ENCODE results near the gene PURB. TPM values are rescaled to one million over a fixed set of nuclear protein-coding genes. Genes with fewer than 3 reads are reported as not detected.
"Not testable (repeated sequence)": the region's sequence is repeated elsewhere in the genome, so short reads cannot be mapped to it uniquely, and the experiment has no call there.

The PURB gene
- total RNA-seq (10 to 100 TPM; 17.0 to 17.4 TPM), total RNA-seq (68.4 to 176 (median 119) reads per million in 172 experiments)
- 15.9 TPM for polyA plus RNA-seq (2013, experiment 1 of 2)
- 19.1 TPM for polyA plus RNA-seq (2013, experiment 2 of 2)

DNA sequence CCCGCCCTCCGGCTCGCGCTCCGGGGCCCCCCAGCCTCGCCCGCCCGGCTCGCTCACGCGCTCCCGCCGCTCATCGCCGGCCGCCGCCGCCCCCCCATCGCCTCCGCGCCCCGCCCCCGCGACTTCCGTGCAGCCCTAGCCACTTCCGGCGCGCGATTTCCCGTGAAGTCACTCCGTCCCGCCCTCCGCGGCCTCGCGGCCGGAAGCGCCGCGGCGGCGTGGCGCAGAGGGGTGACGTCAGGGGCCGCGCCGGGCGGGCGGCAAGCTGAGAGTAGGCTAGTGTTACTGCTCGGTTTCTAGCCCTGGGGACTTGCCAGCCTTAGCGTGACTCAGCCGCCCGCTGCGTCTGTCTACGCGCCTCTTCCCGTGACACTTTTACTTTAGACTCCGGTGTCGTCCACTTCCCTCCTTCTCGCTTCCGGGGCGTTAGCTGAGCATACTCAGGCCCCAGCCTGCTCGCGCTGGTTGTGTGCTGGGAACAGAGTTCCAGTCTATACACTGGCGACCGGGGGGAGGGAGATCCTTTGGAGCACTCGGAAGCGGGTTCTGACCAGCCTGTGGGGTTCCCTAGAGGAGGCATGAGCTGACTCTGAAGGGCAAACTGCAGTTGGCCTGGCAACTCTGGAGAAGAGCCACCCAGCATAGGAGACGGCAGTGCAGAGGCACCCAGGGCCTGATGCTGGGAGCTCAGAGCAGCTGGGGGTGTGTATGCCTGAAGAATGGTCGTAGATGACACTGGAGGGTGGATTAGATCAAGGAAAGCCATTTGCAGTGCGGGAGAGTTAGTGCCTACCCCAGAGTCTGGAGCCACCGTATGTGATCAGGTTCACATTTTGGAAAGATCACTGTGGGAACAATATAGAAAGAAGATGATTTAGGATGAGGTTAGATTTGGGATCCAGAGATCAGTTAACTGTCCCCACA, at the start of gene PURB:
Gene PURB (minus strand): TSS at position 137 of the 924 bp plus-strand sequence. CDS start 182 bp downstream, outside the sequence.
- Mint-ChIP-seq H3K27me3 (no peaks in the 10 kb centered on the region), H3K36me3 (ENCODE audit: low read depth) (peaks cover 41% of the 10 kb centered on the region), H3K9me3 (peaks cover 3% of the 10 kb centered on the region), H3K4me1 (ENCODE audit: low read depth) (peaks cover 43% of the 10 kb centered on the region), H3K27ac (peak within 1 kb of the TSS; percentile 100), H3K4me3 (peak within 1 kb of the TSS; percentile 87)
- H3K4me1 ChIP-seq (ENCODE audit: insufficient read depth, low read length): peaks cover 32% of the 10 kb centered on the region
- TF ChIP-seq, protein P1, sequence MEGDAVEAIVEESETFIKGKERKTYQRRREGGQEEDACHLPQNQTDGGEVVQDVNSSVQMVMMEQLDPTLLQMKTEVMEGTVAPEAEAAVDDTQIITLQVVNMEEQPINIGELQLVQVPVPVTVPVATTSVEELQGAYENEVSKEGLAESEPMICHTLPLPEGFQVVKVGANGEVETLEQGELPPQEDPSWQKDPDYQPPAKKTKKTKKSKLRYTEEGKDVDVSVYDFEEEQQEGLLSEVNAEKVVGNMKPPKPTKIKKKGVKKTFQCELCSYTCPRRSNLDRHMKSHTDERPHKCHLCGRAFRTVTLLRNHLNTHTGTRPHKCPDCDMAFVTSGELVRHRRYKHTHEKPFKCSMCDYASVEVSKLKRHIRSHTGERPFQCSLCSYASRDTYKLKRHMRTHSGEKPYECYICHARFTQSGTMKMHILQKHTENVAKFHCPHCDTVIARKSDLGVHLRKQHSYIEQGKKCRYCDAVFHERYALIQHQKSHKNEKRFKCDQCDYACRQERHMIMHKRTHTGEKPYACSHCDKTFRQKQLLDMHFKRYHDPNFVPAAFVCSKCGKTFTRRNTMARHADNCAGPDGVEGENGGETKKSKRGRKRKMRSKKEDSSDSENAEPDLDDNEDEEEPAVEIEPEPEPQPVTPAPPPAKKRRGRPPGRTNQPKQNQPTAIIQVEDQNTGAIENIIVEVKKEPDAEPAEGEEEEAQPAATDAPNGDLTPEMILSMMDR (IDR thresholded peaks at IDR 0.05): no peak
- POLR2A ChIA-PET: interaction anchor here (0.6 to 2.8 kb wide), 33 partner anchors 9 to 1954 kb away, joined by 3 to 87 read pairs (median 5); partner anchors contain the start of genes DDX56, H2AZ2, MRPL32 and MRPS24
- peak within 1 kb of the TSS; percentile 68 for H3K4me3 ChIP-seq (ENCODE audit: low read length)
- H3K27me3 ChIP-seq (ENCODE audit: control insufficient read depth in 1 of 2, insufficient read depth in 2 of 2, low read length in 2 of 2): no peaks in the 10 kb centered on the region
- CTCF ChIA-PET: interaction anchor here (0.7 to 1.6 kb wide), 7 partner anchors 28 to 304 kb away, joined by 3 to 11 read pairs (median 3); partner anchors contain the start of genes H2AZ2 and TMED4
- H3K36me3 ChIP-seq (ENCODE audit: insufficient read depth, low read length): no peaks in the 10 kb centered on the region
- peak within 1 kb of the TSS; percentile 96 to 97 for H3K27ac ChIP-seq (ENCODE audit: low read depth in 1 of 2, low read length in 2 of 2)
- ATAC-seq (ENCODE audit: poor library complexity) (peak; percentile 88), DNase-seq (peak; percentile 93 to 100 (median 96))
- intact Hi-C loops (cut with DNase I, micrococcal nuclease): loop anchor here (1.0 to 5.0 kb wide), 10 partner anchors 29 to 395 kb away; partner anchors contain the start of genes H2AZ2 (in 2 of the 2), PPIA (in 2 of the 2), NUDCD3 (in 1 of the 2) and OGDH (in 1 of the 2)
- H3K9me3 ChIP-seq (ENCODE audit: control insufficient read depth in 1 of 2, insufficient read depth in 1 of 2, low read length in 2 of 2): peaks cover 6 to 27% of the 10 kb centered on the region in 2 experiments

- Mint-ChIP-seq H3K27ac (no peak overlapping the region), H3K9me3 (no peaks in the 10 kb centered on the region), H3K27me3 (peaks cover 9% of the 10 kb centered on the region), H3K4me3 (no peak overlapping the region), H3K36me3 (ENCODE audit: low read depth) (no peaks in the 10 kb centered on the region), H3K4me1 (ENCODE audit: low read depth) (no peaks in the 10 kb centered on the region)
- Histone ChIP-seq H3K9me3 (ENCODE audit: control insufficient read depth in 1 of 2, insufficient read depth in 1 of 2, low read length in 2 of 2) (no peaks in the 10 kb centered on the region), H3K27ac (ENCODE audit: low read depth in 1 of 2, low read length in 2 of 2) (no peak overlapping the region), H3K36me3 (ENCODE audit: insufficient read depth, low read length) (no peaks in the 10 kb centered on the region), H3K4me3 (ENCODE audit: low read length) (no peak overlapping the region), H3K4me1 (ENCODE audit: insufficient read depth, low read length) (no peaks in the 10 kb centered on the region), H3K27me3 (ENCODE audit: control insufficient read depth in 1 of 2, insufficient read depth in 2 of 2, low read length in 2 of 2) (no peaks in the 10 kb centered on the region)
- TF ChIP-seq, protein P1 (IDR thresholded peaks at IDR 0.05): no peak
- CTCF ChIA-PET: no interaction called here
- POLR2A ChIA-PET: no interaction called here
- DNase-seq (no peak), ATAC-seq (ENCODE audit: poor library complexity) (no peak)
- intact Hi-C loops (cut with DNase I, micrococcal nuclease): no loop called here
Observed at GRCh38 chr7:44935016-44935415, 49.7 kb upstream of the PURB start.

GRCh38 chr7:44934510-44934909, 49.2 kb upstream of the PURB start:
- intact Hi-C loops (cut with DNase I, micrococcal nuclease); ATAC-seq (ENCODE audit: poor library complexity); H3K27ac ChIP-seq (ENCODE audit: low read depth in 1 of 2, low read length in 2 of 2); H3K4me1 ChIP-seq (ENCODE audit: insufficient read depth, low read length); H3K9me3 Mint-ChIP-seq; H3K4me3 Mint-ChIP-seq; DNase-seq; CTCF ChIA-PET; H3K27ac Mint-ChIP-seq; POLR2A ChIA-PET; H3K36me3 ChIP-seq (ENCODE audit: insufficient read depth, low read length); H3K4me3 ChIP-seq (ENCODE audit: low read length); H3K27me3 Mint-ChIP-seq; H3K27me3 ChIP-seq (ENCODE audit: control insufficient read depth in 1 of 2, insufficient read depth in 2 of 2, low read length in 2 of 2); H3K4me1 Mint-ChIP-seq (ENCODE audit: low read depth); H3K9me3 ChIP-seq (ENCODE audit: control insufficient read depth in 1 of 2, insufficient read depth in 1 of 2, low read length in 2 of 2); H3K36me3 Mint-ChIP-seq (ENCODE audit: low read depth): not testable (repeated sequence)
